ENCODE measurements around the gene JPH4. TPM values are rescaled to one million over a fixed set of nuclear protein-coding genes. Genes with fewer than 3 reads are reported as not detected.
"Not testable (repeated sequence)": the region's sequence is repeated elsewhere in the genome, so short reads cannot be mapped to it uniquely, and the experiment has no call there.

Gene JPH4
- total RNA-seq, 2 donors from 2014 or later: not detected

DNA sequence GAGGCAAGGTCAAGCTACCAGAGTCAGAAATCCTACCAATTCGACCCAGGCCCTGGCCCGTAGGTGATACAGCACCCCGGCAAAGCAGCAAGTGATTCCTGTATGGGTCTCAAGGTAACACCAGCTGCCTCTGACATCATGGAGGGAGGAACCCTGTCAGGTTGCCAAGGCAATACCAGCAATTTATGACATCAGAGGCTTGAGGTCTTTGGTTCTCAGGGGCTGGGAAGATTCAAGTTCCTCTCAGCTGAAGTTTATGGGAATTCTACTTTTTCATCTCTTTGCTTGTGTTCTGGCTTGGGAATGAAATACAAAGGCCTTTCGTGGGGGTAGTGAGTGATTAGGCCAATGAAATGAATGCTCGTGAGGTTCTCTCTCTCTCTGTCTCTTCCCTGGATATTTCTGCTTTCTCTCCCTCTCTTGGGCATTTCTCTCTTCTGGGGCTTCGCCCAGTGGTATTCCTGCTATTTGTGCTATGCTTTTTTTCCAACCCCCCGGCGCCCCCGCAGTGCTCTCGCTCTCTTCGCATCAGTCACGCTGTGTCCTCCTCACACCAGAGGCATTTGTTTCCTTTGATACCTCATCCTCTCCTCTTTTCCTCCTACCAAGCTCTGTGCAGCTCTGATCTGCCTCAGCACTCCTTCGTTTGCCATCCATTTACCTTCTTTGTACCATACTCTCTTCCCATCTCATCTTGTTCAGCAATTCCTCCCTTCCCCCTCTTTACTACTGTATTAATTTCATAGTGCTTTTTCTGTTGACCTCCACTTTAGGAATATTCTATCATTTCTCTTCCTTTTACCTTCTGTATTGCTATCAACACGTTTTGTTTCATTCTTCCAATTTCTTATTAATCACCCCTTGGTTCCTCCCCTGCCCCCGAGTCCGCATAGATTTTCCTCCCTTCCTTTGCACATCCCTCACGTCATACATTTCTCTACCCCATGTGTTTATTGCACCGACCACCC lies 30.0 kb downstream of the JPH4 start:
- Mint-ChIP-seq H3K9me3 (no peaks in the 10 kb centered on the region), H3K36me3 (no peaks in the 10 kb centered on the region), H3K27ac (no peak overlapping the region)
- ATAC-seq: no peak
- no peak for DNase-seq (ENCODE audit: low spot score in 2 of 2)

DNA sequence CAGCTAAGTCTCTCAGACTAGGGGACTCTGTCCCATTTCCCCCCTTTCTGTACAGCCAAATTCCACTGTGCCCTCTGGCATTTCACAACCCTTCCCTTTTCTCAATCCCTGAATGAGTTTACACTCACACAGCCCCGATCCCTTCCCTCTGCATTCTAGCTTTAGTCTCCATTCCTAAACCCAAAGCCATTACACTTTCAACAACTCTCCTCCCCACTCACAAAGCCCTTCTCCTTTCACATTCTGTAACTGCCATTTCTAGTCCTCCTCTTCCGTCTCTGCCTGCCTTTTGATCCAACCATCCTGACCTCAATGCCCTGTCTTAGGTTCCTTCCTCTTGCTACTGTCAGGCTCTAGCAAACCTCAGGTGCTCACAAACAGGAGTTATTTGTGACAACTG lies 30.7 kb downstream of the JPH4 start:
- no peak overlapping the region for H3K27ac Mint-ChIP-seq
- ATAC-seq (no peak), DNase-seq (ENCODE audit: low spot score in 2 of 2) (no peak)
- H3K9me3 Mint-ChIP-seq: no peaks in the 10 kb centered on the region
- no peaks in the 10 kb centered on the region for H3K36me3 Mint-ChIP-seq

DNA sequence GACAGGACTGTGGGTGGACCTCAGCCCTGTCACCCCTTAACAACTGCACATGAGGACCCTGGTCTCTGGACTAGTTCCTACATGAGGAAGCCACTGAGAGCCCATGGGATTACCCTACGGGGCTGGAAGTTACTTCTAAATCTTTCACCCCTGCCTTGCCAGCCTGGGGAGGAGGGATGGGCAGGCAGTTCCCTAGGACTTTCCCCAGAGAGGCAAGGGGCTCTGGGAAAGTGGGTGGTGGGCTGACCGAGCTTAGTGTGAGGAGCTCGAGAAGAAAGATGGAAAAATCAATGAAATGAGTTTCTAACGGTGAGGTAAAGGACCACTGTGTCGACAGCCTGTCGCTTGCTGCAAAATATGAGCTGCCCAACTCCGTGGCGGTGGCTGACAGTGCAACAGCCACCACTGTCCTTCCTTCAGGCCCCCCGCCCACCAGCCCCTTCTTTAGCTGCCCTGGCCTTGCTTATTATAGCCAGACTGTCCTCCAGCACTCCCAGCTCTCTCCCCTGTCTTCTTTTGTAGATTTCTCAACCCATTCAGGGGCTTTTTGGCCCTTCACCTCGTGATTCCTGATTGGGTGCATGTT lies 32.0 kb downstream of the JPH4 start:
- H3K36me3 Mint-ChIP-seq: no peaks in the 10 kb centered on the region
- ATAC-seq: no peak

DNA sequence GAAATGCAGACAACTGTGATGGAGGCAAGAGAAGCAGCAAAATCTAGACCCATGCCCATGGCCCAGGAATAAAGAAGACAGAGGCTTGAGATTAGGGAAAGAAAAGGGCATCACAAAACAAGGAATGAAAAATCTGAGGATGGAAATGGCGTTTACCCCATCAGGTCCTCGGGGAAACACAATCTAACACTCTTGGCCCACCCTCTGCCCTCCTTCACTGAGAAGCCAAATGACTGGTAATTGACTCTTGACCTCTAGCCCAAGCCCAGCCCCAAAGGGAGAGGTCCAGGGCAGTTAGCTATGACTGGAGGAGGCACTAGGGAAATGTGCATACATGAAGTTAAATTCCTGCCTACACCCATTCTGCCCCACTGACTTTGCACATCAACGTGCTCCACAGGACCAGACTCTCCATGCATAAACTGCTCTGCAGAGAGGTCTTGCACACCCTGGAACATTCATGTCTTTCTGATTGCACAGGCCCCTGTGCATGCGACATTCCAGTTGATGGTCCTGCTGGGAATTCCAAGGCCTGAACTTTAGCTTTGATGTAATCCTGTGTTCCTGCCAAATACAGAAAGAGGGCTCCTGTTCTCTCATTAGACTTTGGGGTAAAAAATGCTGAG lies 32.7 kb downstream of the JPH4 start:
- Mint-ChIP-seq H3K36me3 (no peaks in the 10 kb centered on the region), H3K9me3 (no peaks in the 10 kb centered on the region), H3K27ac (no peak overlapping the region)
- DNase-seq (ENCODE audit: low spot score in 2 of 2) (no peak), ATAC-seq (no peak)

More for the DNA sequence above, 32.0 kb downstream of the JPH4 start:
- no peak overlapping the region for H3K27ac Mint-ChIP-seq
- DNase-seq (ENCODE audit: low spot score in 2 of 2): no peak
- H3K9me3 Mint-ChIP-seq: no peaks in the 10 kb centered on the region

DNA sequence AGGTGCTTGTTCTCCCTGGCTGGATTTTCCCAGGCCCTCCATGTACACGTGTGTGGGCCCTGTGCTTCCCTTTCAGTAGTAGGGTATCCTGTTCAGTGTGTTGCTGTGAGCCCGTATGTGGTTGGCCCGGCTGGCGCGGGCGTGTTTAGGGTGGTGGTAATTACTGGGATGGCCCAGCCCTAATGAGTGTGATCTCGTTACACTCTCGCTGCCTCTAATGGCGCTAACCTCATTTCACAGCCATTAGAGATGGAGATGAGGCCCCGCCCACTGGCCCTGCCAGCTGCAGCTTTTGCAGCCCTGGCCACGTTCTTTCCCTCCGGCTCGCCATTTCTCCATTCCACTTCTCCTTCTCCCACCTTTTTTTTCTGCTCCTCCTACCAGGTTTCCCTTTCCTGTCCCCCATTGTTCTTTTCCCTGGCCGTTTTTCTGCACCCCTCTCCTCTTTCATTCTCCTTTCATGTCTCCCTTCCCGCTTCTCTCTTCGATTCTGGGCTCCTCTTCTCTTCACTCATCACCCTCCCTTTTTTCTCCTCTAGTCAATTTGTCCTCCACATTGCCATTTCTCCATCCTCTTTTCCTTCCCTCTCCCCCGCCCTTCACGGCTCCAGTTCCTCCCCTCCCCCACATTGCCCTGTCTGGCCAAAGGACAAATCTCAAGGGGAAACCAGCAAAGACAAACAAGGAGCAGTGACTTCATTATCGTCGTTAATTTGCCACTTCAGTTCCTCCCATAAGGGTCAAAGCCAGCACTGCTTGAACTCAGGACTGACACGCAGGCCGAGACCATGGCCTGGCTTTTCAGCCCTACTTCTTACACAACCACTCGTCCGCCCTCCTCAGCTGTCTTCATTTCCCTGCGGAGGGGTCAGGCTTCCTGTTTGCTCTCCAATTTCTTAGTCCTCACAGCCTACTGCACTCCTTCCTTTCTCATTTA lies 33.8 kb downstream of the JPH4 start:
- Mint-ChIP-seq H3K27ac (no peak overlapping the region), H3K36me3 (no peaks in the 10 kb centered on the region), H3K9me3 (no peaks in the 10 kb centered on the region)
- ATAC-seq (no peak), DNase-seq (ENCODE audit: low spot score in 2 of 2) (no peak)

DNA sequence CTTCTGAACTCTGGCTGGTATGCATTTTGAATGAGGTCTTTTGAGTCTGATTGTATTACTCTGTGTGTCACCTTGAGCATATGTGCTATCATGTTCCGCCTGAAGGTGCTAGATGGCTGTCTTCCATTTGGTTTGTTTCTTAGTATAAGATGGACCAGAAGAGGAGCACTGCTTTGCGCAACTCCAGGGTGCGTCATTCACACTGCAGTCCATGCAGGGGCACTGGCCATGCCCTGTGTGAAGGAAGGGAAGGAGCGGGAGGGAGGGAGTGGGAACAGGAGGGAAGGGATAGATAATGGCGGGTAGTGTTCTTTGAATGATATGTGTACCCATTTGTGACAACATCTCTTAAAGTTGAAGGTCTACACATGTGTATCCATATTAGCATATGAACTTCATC lies 35.2 kb downstream of the JPH4 start:
- DNase-seq (ENCODE audit: low spot score in 2 of 2) (no peak), ATAC-seq (no peak)
- Mint-ChIP-seq H3K9me3 (no peaks in the 10 kb centered on the region), H3K27ac (no peak overlapping the region), H3K36me3 (no peaks in the 10 kb centered on the region)

DNA sequence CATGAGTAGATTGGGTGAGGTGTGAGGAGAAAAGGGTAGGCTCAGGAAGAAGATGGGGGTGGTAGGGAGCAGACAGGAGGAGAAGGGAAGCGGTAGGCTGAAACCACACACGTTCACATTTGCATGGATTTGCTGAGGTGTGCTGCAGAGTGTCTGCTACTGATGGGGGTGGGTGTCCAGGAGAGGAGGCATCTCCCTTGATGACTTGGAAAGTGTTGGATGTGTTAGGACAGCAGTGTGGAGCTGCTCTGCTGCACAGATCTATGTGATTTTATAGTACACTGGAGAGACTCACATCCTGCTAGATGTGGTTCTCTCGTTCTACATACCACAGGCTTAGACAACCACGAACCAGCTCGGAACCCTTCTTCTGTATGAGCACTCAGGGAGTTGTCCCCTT lies 36.3 kb downstream of the JPH4 start:
- Mint-ChIP-seq H3K27ac (no peak overlapping the region), H3K9me3 (no peaks in the 10 kb centered on the region), H3K36me3 (no peaks in the 10 kb centered on the region)
- DNase-seq (ENCODE audit: low spot score in 2 of 2) (no peak), ATAC-seq (no peak)

DNA sequence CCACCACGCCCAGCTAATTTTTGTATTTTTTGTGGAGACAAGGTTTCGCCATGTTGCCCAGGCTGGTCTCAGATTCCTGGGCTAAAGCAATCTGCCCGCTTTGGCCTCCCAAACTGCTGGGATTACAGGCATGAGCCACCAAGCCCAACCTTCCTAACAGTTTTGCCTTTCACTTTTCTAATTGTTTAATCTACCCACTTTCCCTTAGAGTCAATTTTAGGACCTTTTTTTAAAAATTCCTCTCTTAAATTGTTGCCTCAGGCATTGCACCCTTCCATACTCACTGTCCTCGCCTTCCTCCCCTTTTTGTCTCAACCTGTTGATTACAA lies 38.5 kb downstream of the JPH4 start:
- DNase-seq (ENCODE audit: low spot score in 2 of 2): no peak
- H3K27ac Mint-ChIP-seq: no peak overlapping the region

DNA sequence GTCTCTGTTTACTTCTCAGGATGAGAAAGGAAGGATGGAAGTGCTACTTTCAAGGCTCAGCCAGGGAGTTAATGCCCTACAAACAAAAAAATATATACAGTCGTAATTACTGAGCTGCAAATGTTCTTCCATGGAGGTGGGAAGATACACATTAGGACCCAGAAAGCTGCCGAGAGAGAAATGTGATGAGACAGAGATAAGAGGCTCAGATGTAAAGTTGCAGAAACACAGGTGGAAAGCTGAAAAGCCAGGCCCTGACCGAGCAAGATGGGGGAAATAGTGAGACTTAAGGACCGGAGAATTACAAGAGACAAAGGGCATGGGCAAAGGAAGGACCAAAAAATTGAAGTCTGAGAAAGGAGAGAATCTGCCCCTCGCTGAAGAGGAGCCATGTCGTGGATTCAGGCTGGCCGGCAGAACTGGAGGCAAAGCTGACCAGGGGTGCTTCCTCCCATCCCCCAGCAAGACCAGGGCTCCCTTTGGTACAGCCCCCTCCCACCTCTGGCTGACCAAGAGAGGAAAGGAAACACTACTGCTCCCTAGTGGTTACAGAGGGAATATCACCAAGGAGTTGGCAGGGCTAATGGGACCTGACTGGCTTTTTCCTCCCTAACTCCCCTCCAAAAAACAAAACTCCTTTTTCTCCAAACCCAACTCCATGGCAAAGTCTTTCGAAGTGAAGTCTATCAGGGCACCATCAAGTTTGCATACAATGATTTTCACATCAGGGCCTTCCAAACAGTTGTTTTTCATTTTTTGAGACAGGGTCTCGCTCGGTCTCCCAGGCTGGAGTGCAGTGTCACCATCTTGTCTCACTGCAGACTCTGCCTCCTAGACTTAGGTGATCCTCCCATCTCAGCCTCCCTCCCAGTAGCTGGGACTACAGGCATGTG lies 39.1 kb downstream of the JPH4 start:
- H3K9me3 Mint-ChIP-seq: no peaks in the 10 kb centered on the region
- peak in 1 of 2 donors; percentile 41 for DNase-seq (ENCODE audit: low spot score in 2 of 2)
- peak; percentile 72 to 77 for ATAC-seq
- H3K27ac Mint-ChIP-seq: no peak overlapping the region
- no peaks in the 10 kb centered on the region for H3K36me3 Mint-ChIP-seq

More for the DNA sequence above, 38.5 kb downstream of the JPH4 start:
- ATAC-seq: no peak
- Mint-ChIP-seq H3K9me3 (no peaks in the 10 kb centered on the region), H3K36me3 (no peaks in the 10 kb centered on the region)

DNA sequence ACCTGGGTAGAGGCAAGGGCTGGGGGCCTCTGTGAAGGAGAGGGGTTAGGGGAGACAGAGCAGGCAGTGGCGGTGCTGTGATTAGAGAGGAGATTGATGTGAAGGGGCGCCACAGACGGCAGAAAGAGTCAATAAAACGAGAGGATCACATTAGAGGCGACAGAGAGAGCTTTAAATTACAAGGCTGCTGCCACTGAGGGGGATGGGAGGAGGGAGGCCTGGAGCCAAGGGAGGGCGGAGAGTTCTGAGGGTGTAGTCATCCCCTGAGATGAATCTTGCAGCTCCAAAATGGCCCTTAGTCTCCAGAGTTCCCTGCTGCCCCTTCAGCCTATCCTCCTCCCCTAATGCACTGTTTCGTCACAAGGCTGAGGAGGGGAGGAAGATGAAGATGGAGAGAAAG lies 39.8 kb downstream of the JPH4 start:
- H3K36me3 Mint-ChIP-seq: no peaks in the 10 kb centered on the region
- no peak overlapping the region for H3K27ac Mint-ChIP-seq
- no peaks in the 10 kb centered on the region for H3K9me3 Mint-ChIP-seq
- ATAC-seq: no peak
- DNase-seq (ENCODE audit: low spot score in 2 of 2): no peak

DNA sequence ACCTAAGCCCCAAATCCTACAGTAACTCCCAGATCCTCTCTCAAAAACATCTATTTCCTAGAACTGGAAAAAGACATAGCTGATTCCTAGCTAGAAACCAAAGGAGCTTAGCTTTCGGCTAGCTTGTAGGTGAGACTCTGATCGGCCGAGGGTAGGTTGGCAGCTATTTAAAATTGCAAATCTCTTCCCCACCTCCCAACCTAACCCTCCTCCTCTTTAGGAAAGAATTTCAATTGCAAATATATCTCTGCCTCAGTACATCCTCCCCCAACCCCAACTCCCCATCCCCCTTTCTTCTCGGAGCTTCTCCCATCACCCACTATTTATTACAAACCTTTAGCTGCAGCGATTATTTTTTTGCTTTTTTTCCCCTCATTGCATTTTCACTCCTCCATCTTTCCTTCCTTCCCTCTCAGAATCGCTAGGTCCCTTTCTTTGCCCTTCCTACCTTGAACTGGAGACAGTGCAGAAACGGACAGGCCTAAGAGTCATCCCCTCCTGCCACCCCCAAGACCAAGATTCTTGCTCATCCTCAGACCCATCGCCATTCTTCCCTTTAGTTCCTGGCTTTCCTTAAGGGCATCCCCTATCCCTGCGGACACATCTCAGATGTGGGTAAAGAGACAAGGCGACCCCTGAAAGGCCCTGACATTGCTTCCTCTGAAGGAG lies 40.4 kb downstream of the JPH4 start:
- Mint-ChIP-seq H3K27ac (no peak overlapping the region), H3K36me3 (no peaks in the 10 kb centered on the region), H3K9me3 (no peaks in the 10 kb centered on the region)
- ATAC-seq: no peak
- no peak for DNase-seq (ENCODE audit: low spot score in 2 of 2)

DNA sequence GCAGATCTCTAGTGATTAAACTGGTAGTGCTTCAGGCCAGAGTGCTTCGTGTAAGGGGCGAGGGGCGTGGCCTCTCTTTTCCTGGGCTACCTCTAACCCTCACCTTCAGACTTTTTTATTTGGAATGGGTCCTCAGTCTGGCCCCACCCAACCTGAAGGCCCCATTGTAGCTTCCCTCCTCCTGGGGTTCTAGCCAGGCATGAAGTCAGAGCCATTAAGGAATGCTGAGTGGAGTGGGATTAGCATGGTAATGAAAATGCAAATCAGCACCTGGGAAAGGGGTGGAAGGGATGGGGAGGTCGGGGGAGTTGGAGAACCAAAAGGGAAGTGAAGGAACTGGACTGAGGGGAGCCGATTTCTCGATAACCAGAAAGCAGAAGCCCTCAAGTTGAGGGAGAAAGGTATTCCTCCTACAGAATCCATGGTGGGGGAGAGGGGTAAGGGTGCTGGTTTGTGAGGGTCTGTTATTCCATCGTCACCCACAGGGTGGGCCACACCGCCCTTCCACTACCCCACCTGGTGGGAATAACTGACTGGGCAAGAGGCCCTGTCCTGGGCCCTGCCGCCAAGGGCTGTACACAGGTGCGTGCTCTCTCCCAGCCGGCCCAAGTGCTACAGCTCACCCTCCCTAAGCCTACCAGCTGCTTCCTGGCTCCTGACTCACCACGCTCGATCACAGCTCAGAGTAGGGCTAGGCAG lies 41.1 kb downstream of the JPH4 start:
- no peaks in the 10 kb centered on the region for H3K9me3 Mint-ChIP-seq
- DNase-seq (ENCODE audit: low spot score in 2 of 2): no peak
- H3K36me3 Mint-ChIP-seq: no peaks in the 10 kb centered on the region
- no peak for ATAC-seq
- no peak overlapping the region for H3K27ac Mint-ChIP-seq

DNA sequence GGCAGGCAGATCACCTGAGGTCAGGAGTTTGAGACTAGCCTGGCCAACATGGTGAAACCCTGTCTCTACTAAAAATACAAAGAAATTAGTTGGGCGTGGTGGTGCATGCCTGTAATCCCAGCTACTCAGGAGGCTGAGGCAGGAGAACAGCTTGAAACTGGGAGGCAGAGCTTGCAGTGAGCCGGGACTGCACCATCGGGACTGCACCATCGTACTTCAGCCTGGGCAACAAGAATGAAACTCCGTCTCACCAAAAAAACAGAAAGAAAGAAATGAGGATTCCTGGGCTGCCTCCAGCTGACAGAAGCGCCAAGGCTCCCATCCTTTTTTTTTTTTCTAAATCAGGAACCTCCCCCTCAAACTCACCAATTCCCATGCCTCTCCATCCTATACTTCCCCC lies 41.7 kb downstream of the JPH4 start:
- H3K9me3 Mint-ChIP-seq; H3K36me3 Mint-ChIP-seq; DNase-seq (ENCODE audit: low spot score in 2 of 2); ATAC-seq; H3K27ac Mint-ChIP-seq: not testable (repeated sequence)

DNA sequence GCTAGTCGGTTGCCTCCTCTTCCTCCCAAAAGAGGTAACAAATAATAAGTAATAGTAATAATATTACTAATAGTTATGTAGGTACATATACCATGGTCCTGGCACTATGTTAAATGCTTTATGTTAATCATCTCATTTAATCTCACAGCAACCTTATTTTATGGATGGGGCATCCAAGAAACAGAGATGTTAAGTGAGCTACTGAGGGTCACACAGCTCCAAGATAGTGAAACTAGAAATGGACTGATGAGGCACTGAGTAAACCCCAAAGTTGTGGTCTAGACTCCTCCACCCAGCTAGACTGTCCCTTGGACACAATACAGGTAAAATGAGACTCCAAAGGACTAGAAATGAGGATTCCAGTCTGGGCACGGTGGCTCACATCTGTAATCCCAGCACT lies 42.1 kb downstream of the JPH4 start:
- Mint-ChIP-seq H3K9me3 (no peaks in the 10 kb centered on the region), H3K27ac (no peak overlapping the region)
- ATAC-seq: no peak

DNA sequence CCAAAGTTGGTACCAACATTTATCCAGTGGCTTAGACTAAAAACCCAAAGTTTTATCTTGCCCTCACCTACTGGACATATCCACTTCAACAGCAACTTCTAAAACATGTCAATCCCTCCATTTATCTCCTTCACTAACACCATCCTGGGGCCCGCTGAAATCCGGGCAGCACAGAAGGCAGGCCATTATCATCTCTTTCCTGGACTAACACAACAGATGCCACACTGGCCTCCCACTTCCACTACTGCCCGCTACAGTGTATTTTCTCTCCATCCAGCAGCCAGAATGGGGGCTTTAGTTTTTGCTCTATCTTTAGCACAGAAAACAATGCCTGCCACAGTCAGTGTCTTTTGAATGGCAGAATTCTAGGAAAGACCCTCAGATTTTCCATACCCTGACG lies 42.6 kb downstream of the JPH4 start:
- Mint-ChIP-seq H3K27ac (no peak overlapping the region), H3K36me3 (no peaks in the 10 kb centered on the region), H3K9me3 (no peaks in the 10 kb centered on the region)
- ATAC-seq: no peak
- no peak for DNase-seq (ENCODE audit: low spot score in 2 of 2)

More for the DNA sequence above, 42.1 kb downstream of the JPH4 start:
- H3K36me3 Mint-ChIP-seq: no peaks in the 10 kb centered on the region
- DNase-seq (ENCODE audit: low spot score in 2 of 2): no peak
